K562 (cell line): ENCODE data around the gene ADARB2. TPM values are rescaled to one million over a fixed set of nuclear protein-coding genes. Genes with fewer than 3 reads are reported as not detected.

Source experiments
- ATAC-seq: fragments of 200-7000 bp; cut with Tn5 transposase; 3 replicates; pipeline ENCODE4 v1.9.1; 2020; ENCODE audit warnings: moderate library complexity
- BruUV-seq: library from RNA; stranded (reverse); fragments of 400-500 nt; replicated peaks from 2 replicates; lab custom pipeline; 2021; lab: Mats Ljungman, UMichigan
- CTCF ChIA-PET: fragments of 300-600 bp; formaldehyde crosslinking; extraction: SDS; loops from one replicate; lab custom pipeline; 2021; ENCODE audit warnings: low intra/inter-chr PET ratio; lab: Yijun Ruan, JAX
- POLR2A ChIA-PET: fragments of 300-600, 350-650 bp; sonication (Branson Sonifier 250); formaldehyde crosslinking; extraction: SDS; loops from one replicate; lab custom pipeline; 2021; ENCODE audit warnings: antibody characterized with exemption, inconsistent platforms; lab: Yijun Ruan, JAX
- DNase-seq, 4 experiments: peaks; one replicate each; pipeline versions ENCODE4 v3.0.0 to v3.0.0-alpha.2; 2011 to 2018; ENCODE audit warnings: low spot score in 3 of 4, mixed read lengths in 3 of 4; ENCODE audit errors: extremely low read depth in 1 of 4
- FAIRE-seq: peaks from 2 replicates; lab custom pipeline; 2011; peaks lifted over from hg19 to GRCh38; lab: Jason Lieb, UNC
- H2AFZ ChIP-seq: 2 replicates; pipeline ENCODE4 v1.6.0; 2011; ENCODE audit warnings: low read depth, low read length, control low read depth, inconsistent platforms
- H3K27ac ChIP-seq: fragments of 200-600 bp; 3 replicates; pipeline ENCODE4 v1.8.0; 2011; ENCODE audit warnings: low read depth, mild to moderate bottlenecking, control low read depth, inconsistent platforms, low read length, moderate library complexity, mixed read lengths; ENCODE audit errors: extremely low read depth
- H3K27me3 ChIP-seq, 2 experiments: fragments of 300-600 bp in 1 of 2; 2 replicates in 1 of 2; 3 replicates in 1 of 2; pipeline versions ENCODE4 v1.6.0 to v1.8.0; 2011; ENCODE audit warnings: inconsistent platforms in 2 of 2, low read length in 2 of 2, mild to moderate bottlenecking in 1 of 2, mixed read lengths in 1 of 2, moderate library complexity in 1 of 2; ENCODE audit not compliant: control insufficient read depth in 2 of 2, insufficient read depth in 2 of 2
- H3K36me3 ChIP-seq: fragments of 300-600 bp; 3 replicates; pipeline ENCODE4 v1.8.0; 2011; ENCODE audit warnings: mild to moderate bottlenecking, low read length, inconsistent platforms; ENCODE audit not compliant: control insufficient read depth, insufficient read depth
- H3K4me1 ChIP-seq, 2 experiments: fragments of 200-600 bp in 1 of 2; replicated peaks in 1 of 2; 2 replicates in 1 of 2; 3 replicates in 1 of 2; pipeline versions ENCODE4 v1.5.1 to v1.8.0; 2011; ENCODE audit warnings: inconsistent platforms in 2 of 2, low read length in 2 of 2, mild to moderate bottlenecking in 1 of 2, mixed read lengths in 1 of 2, moderate library complexity in 1 of 2; ENCODE audit not compliant: control insufficient read depth in 2 of 2, insufficient read depth in 2 of 2
- H3K4me2 ChIP-seq: 2 replicates; pipeline ENCODE4 v1.6.1; 2011; ENCODE audit warnings: low read length, control low read depth, inconsistent platforms, mixed read lengths; ENCODE audit not compliant: insufficient read depth
- H3K4me3 ChIP-seq: fragments of 200-600 bp; sonication (generic), shearing (Covaris generic); 2 replicates; pipeline ENCODE4 v1.5.1; 2016; ENCODE audit warnings: control low read depth, inconsistent platforms
- H3K79me2 ChIP-seq: fragments of 200-600 bp; 3 replicates; pipeline ENCODE4 v1.8.0; 2011; ENCODE audit warnings: low read length, inconsistent platforms; ENCODE audit not compliant: control insufficient read depth, insufficient read depth
- H3K9ac ChIP-seq, 2 experiments: 2 replicates each; pipeline versions ENCODE4 v1.6.0 to v1.6.1; 2011; ENCODE audit warnings: low read depth in 2 of 2, low read length in 2 of 2, control low read depth in 1 of 2, inconsistent platforms in 1 of 2, mild to moderate bottlenecking in 1 of 2, mixed read lengths in 1 of 2; ENCODE audit not compliant: insufficient read depth in 1 of 2
- H3K9me1 ChIP-seq: one replicate; pipeline ENCODE4 v1.6.0; 2011; ENCODE audit warnings: inconsistent platforms, mild to moderate bottlenecking, low read length, moderate library complexity; ENCODE audit not compliant: control insufficient read depth, insufficient read depth
- H3K9me3 ChIP-seq: replicated peaks from 2 replicates; pipeline ENCODE4 v1.5.1; 2011; ENCODE audit warnings: low read depth, low read length, inconsistent platforms; ENCODE audit not compliant: control insufficient read depth, insufficient read depth
- H4K20me1 ChIP-seq: replicated peaks from 2 replicates; pipeline ENCODE4 v1.6.1; 2011; ENCODE audit warnings: low read length, inconsistent platforms, mixed read lengths; ENCODE audit not compliant: control insufficient read depth, insufficient read depth
- EGR1 ChIP-seq: fragments of 450-650 bp; conservative IDR thresholded peaks from 2 replicates; pipeline ENCODE4 v1.6.1; 2017; ENCODE audit warnings: mild to moderate bottlenecking
- TSC22D4 ChIP-seq: fragments of 450-650 bp; IDR thresholded peaks from 2 replicates; pipeline ENCODE4 v1.6.1; 2016; ENCODE audit warnings: missing genetic modification characterization, missing biosample characterization, control low read depth
- ZBTB43 ChIP-seq: sonication (generic); formaldehyde crosslinking; IDR thresholded peaks from 2 replicates; pipeline ENCODE4 v1.8.0; 2023; ENCODE audit warnings: mild to moderate bottlenecking, missing genetic modification reagents
- WGBS: fragments of 100-300 bp; shearing (Covaris generic); methylation state at CpG from one replicate; pipeline ENCODE4 v1.1.6; 2016; ENCODE audit warnings: low coverage, mixed read lengths; ENCODE audit not compliant: insufficient coverage; ENCODE audit errors: missing lambda C conversion rate; 5-methylcytosine and 5-hydroxymethylcytosine counted together
- in situ Hi-C: fragments of 300-500 bp; cut with MboI; formaldehyde crosslinking; loops from 4 replicates; pipeline ENCODE4 v1.15.0; 2018; ENCODE audit warnings: inconsistent platforms, mixed read lengths
- intact Hi-C: fragments of 100-400 bp; cut with micrococcal nuclease; formaldehyde crosslinking; loops from 2 replicates; pipeline ENCODE4 v1.14.2; 2022
- polyA plus RNA-seq, 8 experiments: library from polyadenylated mRNA; depleted of rRNA in 4 of 8; stranded (reverse) in 5 of 8; unstranded in 3 of 8; fragments of >200 nt; fragmentation: Nextera tagmentation in 2 of 8; fragmentation: Illumina TruSeq in 1 of 8; extraction: Ambion mirVana in 2 of 8; extraction: Trizol in 1 of 8; gene quantifications; 2 replicates each; pipeline versions ENCODE4 v1.2.1 to v1.2.3, GENCODE V29; 2011 to 2014; ENCODE audit warnings: inconsistent platforms in 1 of 8, missing spikeins in 1 of 8
- total RNA-seq, 7 experiments: library from RNA; depleted of rRNA in 6 of 7; stranded (reverse); fragments of >200 nt in 6 of 7; fragmentation: Illumina TruSeq in 2 of 7; extraction: Trizol in 2 of 7; gene quantifications; 2 replicates each; pipeline versions ENCODE4 v1.2.1 to v1.2.3, GENCODE V29; 2011 to 2021; ENCODE audit warnings: low replicate concordance in 1 of 7

ADARB2 gene
- total and polyA plus RNA-seq, 9 of the 15 experiments (the other 6 are each of a cell fraction or from before 2014, with no cell fraction given): not detected

DNA sequence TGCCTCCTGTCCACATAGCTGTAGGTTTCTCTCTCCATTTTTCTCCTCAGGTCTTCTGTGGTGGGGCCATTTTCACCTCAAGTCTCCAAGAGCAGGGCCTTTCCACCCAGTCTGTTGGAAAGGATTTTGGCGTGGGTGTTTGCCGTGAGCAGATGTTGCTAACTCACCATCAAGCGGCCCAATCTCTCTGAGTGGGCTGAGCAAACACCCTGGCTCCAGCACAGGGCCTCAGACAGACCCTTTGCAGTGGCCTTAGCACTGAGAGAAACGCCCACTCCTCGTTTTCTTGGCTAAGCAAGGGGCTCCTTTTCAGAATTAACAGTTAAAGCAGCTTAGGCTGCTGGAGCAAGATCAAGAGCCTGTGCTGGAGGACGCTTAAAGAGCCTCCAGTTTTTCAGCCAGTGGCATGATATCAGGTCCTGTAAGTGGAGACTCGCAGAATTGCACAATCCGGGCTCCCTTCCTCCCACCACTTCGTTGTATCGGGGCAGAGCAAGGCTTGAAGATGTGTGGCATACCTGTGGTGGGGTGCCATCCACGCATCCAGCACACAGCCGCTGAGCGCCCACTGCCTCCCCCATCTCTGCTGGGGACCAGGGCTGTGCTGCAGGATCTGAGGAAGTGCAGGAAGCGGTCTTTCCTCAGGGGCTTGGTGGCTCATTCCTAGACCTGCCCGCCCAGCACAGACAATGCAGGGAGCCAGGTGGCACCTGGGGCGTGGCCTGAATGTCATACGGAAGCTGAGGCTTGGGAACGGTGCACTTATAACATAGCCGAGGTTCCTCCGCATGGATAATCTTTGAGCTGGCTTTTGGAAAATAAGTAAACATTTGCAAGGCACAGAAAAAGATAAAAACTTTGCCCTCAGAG, 142.7 kb downstream of the ADARB2 start:
- Histone ChIP-seq H3K4me1 (no peaks in the 10 kb centered on the region; a peak in 1 of 5 replicates), H3K27ac (no peak overlapping the region), H3K9me3 (no peaks in the 10 kb centered on the region), H3K27me3 (peaks cover 2 to 42% of the 10 kb centered on the region in 2 experiments; a peak in 2 of 5 replicates), H3K9me1 (peaks cover 2% of the 10 kb centered on the region), H2AFZ (no peak overlapping the region), H3K4me2 (no peak overlapping the region), H3K79me2 (no peaks in the 10 kb centered on the region), H4K20me1 (no peaks in the 10 kb centered on the region), H3K9ac (no peak overlapping the region), H3K4me3 (no peak overlapping the region), H3K36me3 (no peaks in the 10 kb centered on the region)
- ChIA-PET POLR2A (interaction anchor here (0.5 kb wide), 1 partner anchor 76 kb away, joined by 3 read pairs; no protein-coding TSS in a partner anchor), CTCF (no interaction called here)
- intact Hi-C loops (no loop called here), in situ Hi-C loops (no loop called here)
- ATAC-seq: no peak
- no TSS peak for BruUV-seq
- TF ChIP-seq ZBTB43: no peak
- TF ChIP-seq TSC22D4: no peak
- TF ChIP-seq EGR1: peak; percentile 36
- 0% methylated on average over 20 of the region's 20 CpGs for WGBS
- DNase-seq: no peak
- FAIRE-seq: no peak
